IMR-90 (cell line): ENCODE data around the gene RGR. TPM values are rescaled to one million over a fixed set of nuclear protein-coding genes. Genes with fewer than 3 reads are reported as not detected.

Experiments used
- ATAC-seq: fragments of 200-7000 bp; cut with Tn5 transposase; 2 replicates; pipeline ENCODE4 v1.9.1; 2020; ENCODE audit warnings: low read depth, mild to moderate bottlenecking, moderate library complexity
- BruUV-seq: library from RNA; stranded (reverse); fragments of 400-500 nt; replicated peaks from 2 replicates; lab custom pipeline; 2021; lab: Mats Ljungman, UMichigan
- CTCF ChIA-PET: fragments of 300-600 bp; formaldehyde crosslinking; extraction: SDS; loops from one replicate; lab custom pipeline; 2021; ENCODE audit warnings: antibody characterized with exemption; lab: Yijun Ruan, JAX
- POLR2A ChIA-PET: fragments of 300-600 bp; sonication (Branson Sonifier 250); formaldehyde crosslinking; loops from one replicate; lab custom pipeline; 2022; ENCODE audit warnings: antibody characterized with exemption; ENCODE audit not compliant: unreplicated experiment; lab: Charles Lee
- DNase-seq: peaks from one replicate; pipeline ENCODE4 v3.0.0; 2013
- H2AFZ ChIP-seq: replicated peaks from 2 replicates; pipeline ENCODE3; 2013; ENCODE audit warnings: low read length, mild to moderate bottlenecking; ENCODE audit not compliant: poor library complexity
- H2AK5ac ChIP-seq: 2 replicates; pipeline ENCODE4 v1.6.1; 2013; ENCODE audit warnings: low read depth, low read length, inconsistent platforms
- H2AK9ac ChIP-seq: replicated peaks from 2 replicates; pipeline ENCODE3; 2013; ENCODE audit warnings: mild to moderate bottlenecking, low read depth, low read length, moderate library complexity; ENCODE audit not compliant: poor library complexity
- H2BK120ac ChIP-seq: 2 replicates; pipeline ENCODE4 v1.6.1; 2013; ENCODE audit warnings: low read depth, low read length, inconsistent platforms
- H2BK15ac ChIP-seq: 3 replicates; pipeline ENCODE4 v1.6.1; 2013; ENCODE audit warnings: low read depth, low read length, inconsistent platforms
- H2BK20ac ChIP-seq: 2 replicates; pipeline ENCODE4 v1.6.1; 2013; ENCODE audit warnings: low read depth, mild to moderate bottlenecking, inconsistent platforms, low read length, moderate library complexity
- H2BK5ac ChIP-seq: 2 replicates; pipeline ENCODE4 v1.6.1; 2013; ENCODE audit warnings: mild to moderate bottlenecking, low read depth, low read length, inconsistent platforms; ENCODE audit not compliant: poor library complexity, severe bottlenecking
- H3K14ac ChIP-seq: replicated peaks from 2 replicates; pipeline ENCODE4 v1.6.1; 2013; ENCODE audit warnings: low read depth, low read length, inconsistent platforms
- H3K18ac ChIP-seq: 2 replicates; pipeline ENCODE4 v1.6.1; 2013; ENCODE audit warnings: low read depth, low read length, control low read depth
- H3K23ac ChIP-seq: 2 replicates; pipeline ENCODE4 v1.6.1; 2013; ENCODE audit warnings: low read depth, low read length, inconsistent platforms
- H3K27ac ChIP-seq: 2 replicates; pipeline ENCODE4 v1.5.1; 2013; ENCODE audit warnings: mild to moderate bottlenecking, control low read depth, low read length; ENCODE audit not compliant: insufficient read depth
- H3K27me3 ChIP-seq: 2 replicates; pipeline ENCODE4 v1.6.1; 2013; ENCODE audit warnings: low read length; ENCODE audit not compliant: control insufficient read depth, insufficient read depth
- H3K36me3 ChIP-seq: 2 replicates; pipeline ENCODE4 v1.6.1; 2013; ENCODE audit warnings: low read length, mixed read lengths; ENCODE audit not compliant: control insufficient read depth, insufficient read depth
- H3K4ac ChIP-seq: 2 replicates; pipeline ENCODE4 v1.6.1; 2013; ENCODE audit warnings: low read depth, low read length, inconsistent platforms
- H3K4me1 ChIP-seq: 2 replicates; pipeline ENCODE4 v1.6.1; 2013; ENCODE audit warnings: low read length, mixed read lengths; ENCODE audit not compliant: control insufficient read depth, insufficient read depth
- H3K4me2 ChIP-seq: 2 replicates; pipeline ENCODE4 v1.6.1; 2013; ENCODE audit warnings: low read depth, mild to moderate bottlenecking, control low read depth, low read length, moderate library complexity
- H3K4me3 ChIP-seq: 2 replicates; pipeline ENCODE4 v1.5.1; 2013; ENCODE audit warnings: low read depth, mild to moderate bottlenecking, control low read depth, low read length, moderate library complexity; ENCODE audit not compliant: insufficient read depth
- H3K56ac ChIP-seq: 2 replicates; pipeline ENCODE4 v1.6.1; 2013; ENCODE audit warnings: low read length, inconsistent platforms; ENCODE audit not compliant: insufficient read depth; ENCODE audit errors: extremely low read depth
- H3K79me1 ChIP-seq, 2 experiments: 2 replicates each; pipeline ENCODE4 v1.6.1; 2013; ENCODE audit warnings: low read length in 2 of 2, inconsistent platforms in 1 of 2, low read depth in 1 of 2
- H3K9ac ChIP-seq: 2 replicates; pipeline ENCODE4 v1.6.1; 2013; ENCODE audit warnings: low read depth, low read length, control low read depth
- H3K9me1 ChIP-seq: 2 replicates; pipeline ENCODE4 v1.6.1; 2013; ENCODE audit warnings: low read length, inconsistent platforms; ENCODE audit not compliant: insufficient read depth
- H3K9me3 ChIP-seq: 2 replicates; pipeline ENCODE4 v1.6.1; 2013; ENCODE audit warnings: low read length; ENCODE audit not compliant: control insufficient read depth, insufficient read depth
- H4K20me1 ChIP-seq: 2 replicates; pipeline ENCODE4 v1.6.1; 2013; ENCODE audit warnings: low read length, inconsistent platforms; ENCODE audit not compliant: insufficient read depth
- H4K5ac ChIP-seq: 2 replicates; pipeline ENCODE4 v1.6.1; 2013; ENCODE audit warnings: mild to moderate bottlenecking, low read depth, low read length, control low read depth
- H4K8ac ChIP-seq, 2 experiments: 2 replicates each; pipeline ENCODE4 v1.6.1; 2013; ENCODE audit warnings: low read depth in 2 of 2, low read length in 2 of 2, control low read depth in 1 of 2, inconsistent platforms in 1 of 2
- H4K91ac ChIP-seq: 2 replicates; pipeline ENCODE4 v1.6.1; 2013; ENCODE audit warnings: low read depth, low read length, inconsistent platforms; ENCODE audit not compliant: insufficient read depth
- MAFK ChIP-seq: IDR thresholded peaks from 2 replicates; pipeline ENCODE4 v1.6.1; 2012; ENCODE audit warnings: low read depth, low read length, improper control_type of control experiment
- RAD21 ChIP-seq: IDR thresholded peaks from 2 replicates; pipeline ENCODE4 v1.6.1; 2012; ENCODE audit warnings: low read length, improper control_type of control experiment
- SMC3 ChIP-seq: fragments of 150-350 bp; IDR thresholded peaks from 2 replicates; pipeline ENCODE4 v1.6.1; 2016; ENCODE audit warnings: low read depth, mild to moderate bottlenecking, antibody characterized with exemption, low read length, moderate library complexity
- WGBS, 2 experiments: methylation state at CpG; one replicate each; pipeline versions ENCODE4 v1.1.5 to v1.1.7; 2013; ENCODE audit warnings: missing lambda C conversion rate in 2 of 2; ENCODE audit not compliant: insufficient read length in 1 of 2; ENCODE audit errors: extremely low coverage in 2 of 2; 5-methylcytosine and 5-hydroxymethylcytosine counted together
- dilution Hi-C: fragments of 300-500 bp; cut with HindIII; formaldehyde crosslinking; loops from one replicate; pipeline ENCODE4 v1.14.3; 2018; ENCODE audit warnings: low sequenced_read_pairs; ENCODE audit not compliant: unreplicated experiment
- in situ Hi-C: fragments of 300-500 bp; cut with MboI; formaldehyde crosslinking; loops from 3 replicates; pipeline ENCODE4 v1.14.3; 2019; ENCODE audit warnings: low sequenced_read_pairs, inconsistent platforms, mixed read lengths
- intact Hi-C: fragments of 100-400 bp; cut with micrococcal nuclease; formaldehyde crosslinking; loops from 2 replicates; pipeline ENCODE4 v1.10.0; 2022
- polyA plus RNA-seq, 3 experiments: library from polyadenylated mRNA; depleted of rRNA; stranded (reverse); fragments of >200 nt; gene quantifications; 2 replicates each; pipeline ENCODE4 v1.2.3, GENCODE V29; 2012; ENCODE audit warnings: low replicate concordance in 1 of 3
- total RNA-seq: library from RNA; depleted of rRNA; stranded (reverse); fragments of >200 nt; gene quantifications from 2 replicates; pipeline ENCODE4 v1.2.3, GENCODE V29; 2012
- TF ChIP-seq, protein P1 (sequence below): conservative IDR thresholded peaks from 2 replicates; pipeline ENCODE4 v1.5.1; 2012; ENCODE audit warnings: mild to moderate bottlenecking, low read depth, low read length, improper control_type of control experiment

RGR gene
- total and polyA plus RNA-seq, 2 of the 4 experiments (the other 2 are of a cell fraction), result not detected

DNA sequence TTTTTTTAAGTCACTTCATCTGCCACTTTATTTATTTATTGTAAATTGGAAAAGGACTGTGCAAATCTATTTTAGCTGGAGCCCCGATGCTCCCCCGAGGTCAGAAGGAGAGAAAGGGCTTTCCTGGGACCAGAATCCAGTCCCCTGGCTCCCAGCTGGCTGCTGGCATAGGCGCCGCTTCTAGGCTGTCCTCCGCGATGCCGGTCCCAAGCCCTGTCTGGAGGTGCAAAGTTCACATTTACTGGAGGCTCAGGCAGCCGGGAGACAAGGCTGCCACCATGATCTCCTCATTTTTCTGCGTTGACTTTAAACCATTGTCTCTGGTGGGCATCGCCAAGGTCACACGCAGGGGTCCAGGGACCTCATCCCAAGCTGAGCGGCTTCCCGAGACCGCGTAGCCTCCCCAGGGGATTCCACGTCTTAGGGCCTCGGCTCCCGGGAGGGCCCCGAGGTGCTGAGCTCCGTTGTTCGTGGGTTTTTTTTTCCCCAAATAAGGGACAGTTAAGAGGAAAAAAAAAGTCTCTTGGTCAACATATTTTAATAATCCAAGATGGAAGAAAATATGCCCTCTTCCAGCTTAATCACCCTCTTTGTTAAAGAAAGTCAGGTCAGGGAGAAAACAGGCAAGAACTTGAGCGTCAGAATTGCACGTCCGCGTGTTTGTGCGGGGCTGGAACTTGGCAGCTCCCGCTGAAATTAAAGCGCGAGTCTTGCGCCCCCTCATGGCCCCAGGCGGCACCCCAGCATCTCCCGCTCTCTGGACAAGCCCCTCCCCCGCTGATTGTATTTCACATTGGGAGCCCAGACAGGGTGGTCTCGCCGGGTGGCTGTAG is 11.9 kb downstream of the RGR start:
- no peak overlapping the region for H3K4ac ChIP-seq
- POLR2A ChIA-PET, result no interaction called here
- BruUV-seq, result no TSS peak
- H4K8ac ChIP-seq, result no peak overlapping the region
- H2BK5ac ChIP-seq, result no peak overlapping the region
- no peak overlapping the region for H4K5ac ChIP-seq
- intact Hi-C loops (loop anchor here (10.0 kb wide), 1 partner anchor 112 kb away; no protein-coding TSS in a partner anchor), dilution Hi-C loops (no loop called here), in situ Hi-C loops (no loop called here)
- no peak overlapping the region for H3K27ac ChIP-seq
- 0 out of 2 replicates have a peak, but pooled peaks cover 2% of the 10 kb centered on the region for H3K9me3 ChIP-seq
- peak; percentile 88 for ATAC-seq
- H3K36me3 ChIP-seq, result no peaks in the 10 kb centered on the region
- no peak overlapping the region for H3K56ac ChIP-seq
- H2BK20ac ChIP-seq, result no peak overlapping the region
- H4K91ac ChIP-seq, result no peak overlapping the region
- no peak overlapping the region for H2AK9ac ChIP-seq
- H2AFZ ChIP-seq, result peak overlapping the region; percentile 82
- no peak overlapping the region for H3K14ac ChIP-seq
- TF ChIP-seq RAD21 (peak; percentile 49), MAFK (no peak), SMC3 (peak; percentile 38)
- TF ChIP-seq, protein P1, sequence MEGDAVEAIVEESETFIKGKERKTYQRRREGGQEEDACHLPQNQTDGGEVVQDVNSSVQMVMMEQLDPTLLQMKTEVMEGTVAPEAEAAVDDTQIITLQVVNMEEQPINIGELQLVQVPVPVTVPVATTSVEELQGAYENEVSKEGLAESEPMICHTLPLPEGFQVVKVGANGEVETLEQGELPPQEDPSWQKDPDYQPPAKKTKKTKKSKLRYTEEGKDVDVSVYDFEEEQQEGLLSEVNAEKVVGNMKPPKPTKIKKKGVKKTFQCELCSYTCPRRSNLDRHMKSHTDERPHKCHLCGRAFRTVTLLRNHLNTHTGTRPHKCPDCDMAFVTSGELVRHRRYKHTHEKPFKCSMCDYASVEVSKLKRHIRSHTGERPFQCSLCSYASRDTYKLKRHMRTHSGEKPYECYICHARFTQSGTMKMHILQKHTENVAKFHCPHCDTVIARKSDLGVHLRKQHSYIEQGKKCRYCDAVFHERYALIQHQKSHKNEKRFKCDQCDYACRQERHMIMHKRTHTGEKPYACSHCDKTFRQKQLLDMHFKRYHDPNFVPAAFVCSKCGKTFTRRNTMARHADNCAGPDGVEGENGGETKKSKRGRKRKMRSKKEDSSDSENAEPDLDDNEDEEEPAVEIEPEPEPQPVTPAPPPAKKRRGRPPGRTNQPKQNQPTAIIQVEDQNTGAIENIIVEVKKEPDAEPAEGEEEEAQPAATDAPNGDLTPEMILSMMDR, result peak; percentile 68
- H3K79me1 ChIP-seq, result no peaks in the 10 kb centered on the region
- H3K4me1 ChIP-seq, result no peaks in the 10 kb centered on the region
- no peaks in the 10 kb centered on the region; the same call in 1 of the 2 replicates for H3K9me1 ChIP-seq
- no peak overlapping the region for H2AK5ac ChIP-seq
- peaks cover 29% of the 10 kb centered on the region for H3K27me3 ChIP-seq
- peak; percentile 51 for DNase-seq
- no peak overlapping the region; the same call in 1 of the 2 replicates for H3K4me2 ChIP-seq
- 55% methylated on average over 6 of the region's 35 CpGs; no CpG with 5 or more reads in 1 of the 2 experiments for WGBS, 2 experiments
- H3K18ac ChIP-seq, result no peak overlapping the region
- H4K20me1 ChIP-seq, result no peaks in the 10 kb centered on the region
- no peak overlapping the region for H2BK15ac ChIP-seq
- H3K9ac ChIP-seq, result no peak overlapping the region
- CTCF ChIA-PET, result interaction anchor here (0.5 to 1.3 kb wide), 10 partner anchors 10 to 281 kb away, joined by 3 to 7 read pairs (median 3); no protein-coding TSS in a partner anchor
- no peak overlapping the region for H3K4me3 ChIP-seq
- no peak overlapping the region for H2BK120ac ChIP-seq
- no peak overlapping the region for H3K23ac ChIP-seq
